ENCODE measurements around the gene DEFB119. TPM values are rescaled to one million over a fixed set of nuclear protein-coding genes. Genes with fewer than 3 reads are reported as not detected.

Gene DEFB119
- total and polyA plus RNA-seq, 2 donors (not counting 3 experiments of a cell fraction or from before 2014, with no cell fraction given), result not detected

DNA sequence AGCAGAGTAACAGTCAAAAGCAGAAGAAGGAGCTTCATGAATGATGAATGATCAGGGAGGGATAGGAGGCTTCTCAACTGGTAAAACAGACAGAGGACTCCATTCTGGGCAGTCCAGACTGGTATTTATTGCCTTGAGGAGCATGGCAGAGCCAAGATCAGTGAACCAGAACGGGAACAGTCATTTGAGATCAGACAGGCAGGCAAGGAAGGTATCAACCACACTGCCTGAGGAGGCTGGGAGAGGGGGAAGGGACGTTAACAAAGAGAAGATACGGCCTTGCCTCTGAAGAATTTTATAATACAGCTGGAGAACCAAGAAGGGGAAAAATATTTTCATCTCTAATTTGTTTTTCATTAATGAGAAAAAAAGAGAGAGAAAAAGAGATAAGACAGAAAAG lies 15.7 kb upstream of the DEFB119 start, which contains the start of gene DEFB121:
Gene DEFB121, minus strand, starts transcription at position 101 of the 400 bp plus-strand sequence. Its CDS starts 63 bp downstream, at position 38.
- FAIRE-seq, result no peak
- DNase-seq (ENCODE audit: low read depth, low spot score), result no peak
- Histone ChIP-seq H3K9me3 (replicated peaks; ENCODE audit: control insufficient read depth, insufficient read depth, low read length) (peaks cover 2% of the 10 kb centered on the region), H3K36me3 (ENCODE audit: control insufficient read depth in 2 of 2, extremely low read depth in 1 of 2, insufficient read depth in 2 of 2, low read length in 2 of 2) (no peaks in the 10 kb centered on the region), H3K4me1 (ENCODE audit: control insufficient read depth, extremely low read depth, insufficient read depth, low read length) (no peaks in the 10 kb centered on the region), H3K27me3 (ENCODE audit: control insufficient read depth in 2 of 2, insufficient read depth in 2 of 2, low read length in 2 of 2) (no peaks in the 10 kb centered on the region), H3K27ac (ENCODE audit: insufficient read depth, low read depth, low read length) (no peak within 1 kb of the TSS), H3K79me2 (ENCODE audit: control insufficient read depth, insufficient read depth, low read length) (no peaks in the 10 kb centered on the region), H3K9me1 (replicated peaks; ENCODE audit: control insufficient read depth, extremely low read depth, insufficient read depth, low read length) (no peaks in the 10 kb centered on the region), H2AFZ (ENCODE audit: low read depth, low read length) (no peak within 1 kb of the TSS), H3K4me3 (replicated peaks in 1 of 3; ENCODE audit: insufficient read depth in 1 of 3, low read depth in 1 of 3, low read length in 3 of 3) (no peak within 1 kb of the TSS), H3K4me2 (ENCODE audit: insufficient read depth, low read length) (no peak within 1 kb of the TSS), H4K20me1 (replicated peaks; ENCODE audit: control insufficient read depth, extremely low read depth, insufficient read depth, low read length) (no peaks in the 10 kb centered on the region), H3K9ac (replicated peaks; ENCODE audit: extremely low read depth, insufficient read depth, low read length) (no peak within 1 kb of the TSS)
- dilution Hi-C loops (cut with MboI; ENCODE audit: extremely low pct_ligation_motif_present, low sequenced_read_pairs), result no loop called here
- no TSS peak for BruUV-seq (replicated peaks)
- POLR2A ChIA-PET, result no interaction called here
- TF ChIP-seq MYC (IDR thresholded peaks at IDR 0.05; ENCODE audit: low read depth, low read length) (no peak), GATA2 (IDR thresholded peaks at IDR 0.05; ENCODE audit: insufficient read depth, insufficient read length, low read depth, low read length) (no peak), POLR2A (IDR thresholded peaks at IDR 0.05; ENCODE audit: low read depth, low read length) (no peak), POLR2AphosphoS5 (IDR thresholded peaks at IDR 0.05; ENCODE audit: insufficient read depth, low read depth, low read length) (no peak), FOS (IDR thresholded peaks at IDR 0.05; ENCODE audit: borderline replicate concordance, insufficient read depth, low read length) (no peak), EZH2 (IDR thresholded peaks at IDR 0.05; ENCODE audit: borderline replicate concordance, low read depth, low read length, severe bottlenecking) (no peak), MAX (IDR thresholded peaks at IDR 0.05; ENCODE audit: insufficient read depth, insufficient read length) (no peak), JUN (IDR thresholded peaks at IDR 0.05; ENCODE audit: borderline replicate concordance, insufficient read depth, insufficient read length, low read depth) (no peak)
- TF ChIP-seq, protein P1, sequence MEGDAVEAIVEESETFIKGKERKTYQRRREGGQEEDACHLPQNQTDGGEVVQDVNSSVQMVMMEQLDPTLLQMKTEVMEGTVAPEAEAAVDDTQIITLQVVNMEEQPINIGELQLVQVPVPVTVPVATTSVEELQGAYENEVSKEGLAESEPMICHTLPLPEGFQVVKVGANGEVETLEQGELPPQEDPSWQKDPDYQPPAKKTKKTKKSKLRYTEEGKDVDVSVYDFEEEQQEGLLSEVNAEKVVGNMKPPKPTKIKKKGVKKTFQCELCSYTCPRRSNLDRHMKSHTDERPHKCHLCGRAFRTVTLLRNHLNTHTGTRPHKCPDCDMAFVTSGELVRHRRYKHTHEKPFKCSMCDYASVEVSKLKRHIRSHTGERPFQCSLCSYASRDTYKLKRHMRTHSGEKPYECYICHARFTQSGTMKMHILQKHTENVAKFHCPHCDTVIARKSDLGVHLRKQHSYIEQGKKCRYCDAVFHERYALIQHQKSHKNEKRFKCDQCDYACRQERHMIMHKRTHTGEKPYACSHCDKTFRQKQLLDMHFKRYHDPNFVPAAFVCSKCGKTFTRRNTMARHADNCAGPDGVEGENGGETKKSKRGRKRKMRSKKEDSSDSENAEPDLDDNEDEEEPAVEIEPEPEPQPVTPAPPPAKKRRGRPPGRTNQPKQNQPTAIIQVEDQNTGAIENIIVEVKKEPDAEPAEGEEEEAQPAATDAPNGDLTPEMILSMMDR (IDR thresholded peaks at IDR 0.05; ENCODE audit: extremely low read depth in 1 of 2, insufficient read depth in 1 of 2, low read depth in 1 of 2, low read length in 2 of 2), result no peak
- intact Hi-C loops (cut with micrococcal nuclease), result no loop called here
- CTCF ChIA-PET, result no interaction called here
